ENCODE data around the gene THSD7B. TPM values are rescaled to one million over a fixed set of nuclear protein-coding genes. Genes with fewer than 3 reads are reported as not detected.
A peak's percentile ranks its signal among the peaks of the same experiment; 100 is the strongest.

THSD7B gene
- total and polyA plus RNA-seq, 8 donors: 0.13 to 4.5 (median 2.7) TPM

- Histone ChIP-seq H3K27me3 (no peaks in the 10 kb centered on the region), H3K9me3 (no peaks in the 10 kb centered on the region), H3K4me3 (no peak overlapping the region), H3K4me1 (no peaks in the 10 kb centered on the region), H3K27ac (no peak overlapping the region), H3K36me3 (no peaks in the 10 kb centered on the region)
- TF ChIP-seq, protein P1, sequence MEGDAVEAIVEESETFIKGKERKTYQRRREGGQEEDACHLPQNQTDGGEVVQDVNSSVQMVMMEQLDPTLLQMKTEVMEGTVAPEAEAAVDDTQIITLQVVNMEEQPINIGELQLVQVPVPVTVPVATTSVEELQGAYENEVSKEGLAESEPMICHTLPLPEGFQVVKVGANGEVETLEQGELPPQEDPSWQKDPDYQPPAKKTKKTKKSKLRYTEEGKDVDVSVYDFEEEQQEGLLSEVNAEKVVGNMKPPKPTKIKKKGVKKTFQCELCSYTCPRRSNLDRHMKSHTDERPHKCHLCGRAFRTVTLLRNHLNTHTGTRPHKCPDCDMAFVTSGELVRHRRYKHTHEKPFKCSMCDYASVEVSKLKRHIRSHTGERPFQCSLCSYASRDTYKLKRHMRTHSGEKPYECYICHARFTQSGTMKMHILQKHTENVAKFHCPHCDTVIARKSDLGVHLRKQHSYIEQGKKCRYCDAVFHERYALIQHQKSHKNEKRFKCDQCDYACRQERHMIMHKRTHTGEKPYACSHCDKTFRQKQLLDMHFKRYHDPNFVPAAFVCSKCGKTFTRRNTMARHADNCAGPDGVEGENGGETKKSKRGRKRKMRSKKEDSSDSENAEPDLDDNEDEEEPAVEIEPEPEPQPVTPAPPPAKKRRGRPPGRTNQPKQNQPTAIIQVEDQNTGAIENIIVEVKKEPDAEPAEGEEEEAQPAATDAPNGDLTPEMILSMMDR (IDR thresholded peaks at IDR 0.05): no peak
- no peak for DNase-seq
- intact Hi-C loops (cut with DNase I): no loop called here
- ATAC-seq: peak; percentile 69
These were observed 472.7 kb downstream of the THSD7B start for GRCh38 chr2:137238065-137238464.

- no peak for ATAC-seq
- intact Hi-C loops (cut with DNase I): no loop called here
- no peak for DNase-seq
- TF ChIP-seq, protein P1 (IDR thresholded peaks at IDR 0.05): no peak
- H3K36me3 ChIP-seq: no peaks in the 10 kb centered on the region
- no peak overlapping the region for H3K4me3 ChIP-seq
- H3K4me1 ChIP-seq: no peaks in the 10 kb centered on the region
- no peaks in the 10 kb centered on the region for H3K9me3 ChIP-seq
- no peaks in the 10 kb centered on the region for H3K27me3 ChIP-seq
- H3K27ac ChIP-seq: no peak overlapping the region
These were observed 484.3 kb downstream of the THSD7B start for GRCh38 chr2:137249463-137250130.

DNA sequence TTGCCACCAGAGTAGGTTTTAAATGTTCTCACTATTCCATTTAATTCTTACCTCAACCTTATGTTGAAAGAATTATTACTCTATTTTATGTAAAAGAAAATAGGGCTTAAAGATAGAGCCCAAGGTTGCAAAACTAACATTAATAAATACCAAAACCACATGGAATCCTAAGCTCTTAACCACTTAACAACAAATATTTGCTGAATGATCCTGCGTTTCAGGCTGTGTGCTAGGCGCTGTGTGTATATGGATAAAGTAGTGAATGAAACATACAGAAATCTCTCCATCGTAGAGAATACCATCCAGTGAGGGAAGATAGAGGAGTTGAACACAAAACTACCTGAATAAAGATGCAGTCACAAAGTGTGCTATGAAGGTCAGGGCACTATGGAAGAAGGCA is 485.1 kb downstream of the THSD7B start:
- no peaks in the 10 kb centered on the region for H3K36me3 ChIP-seq
- DNase-seq (no peak), ATAC-seq (no peak)
- intact Hi-C loops (cut with DNase I): no loop called here
- no peak overlapping the region for H3K27ac ChIP-seq
- no peaks in the 10 kb centered on the region for H3K27me3 ChIP-seq
- TF ChIP-seq, protein P1 (IDR thresholded peaks at IDR 0.05): no peak
- H3K4me1 ChIP-seq: no peaks in the 10 kb centered on the region
- no peak overlapping the region for H3K4me3 ChIP-seq
- H3K9me3 ChIP-seq: no peaks in the 10 kb centered on the region

- no peaks in the 10 kb centered on the region for H3K9me3 ChIP-seq
- H3K27ac ChIP-seq: no peak overlapping the region
- intact Hi-C loops (cut with DNase I): no loop called here
- no peaks in the 10 kb centered on the region for H3K36me3 ChIP-seq
- H3K4me1 ChIP-seq: no peaks in the 10 kb centered on the region
- no peaks in the 10 kb centered on the region for H3K27me3 ChIP-seq
- no peak overlapping the region for H3K4me3 ChIP-seq
- TF ChIP-seq, protein P1 (IDR thresholded peaks at IDR 0.05): no peak
- ATAC-seq (no peak), DNase-seq (no peak)
These were observed 485.7 kb downstream of the THSD7B start for GRCh38 chr2:137251045-137251444.

- ATAC-seq (no peak), DNase-seq (no peak)
- intact Hi-C loops (cut with DNase I): no loop called here
- no peaks in the 10 kb centered on the region for H3K36me3 ChIP-seq
- no peaks in the 10 kb centered on the region for H3K27me3 ChIP-seq
- H3K4me1 ChIP-seq: no peaks in the 10 kb centered on the region
- no peak overlapping the region for H3K4me3 ChIP-seq
- H3K27ac ChIP-seq: no peak overlapping the region
- H3K9me3 ChIP-seq: no peaks in the 10 kb centered on the region
- TF ChIP-seq, protein P1 (IDR thresholded peaks at IDR 0.05): no peak
These were observed 487.6 kb downstream of the THSD7B start for GRCh38 chr2:137252934-137253333.
